H7 (cell line): ENCODE measurements around the gene DIP2B. TPM values are rescaled to one million over a fixed set of nuclear protein-coding genes. Genes with fewer than 3 reads are reported as not detected.

ENCODE experiments used
- DNase-seq: peaks from one replicate; pipeline ENCODE4 v3.0.0; 2012
- H3K27me3 ChIP-seq: 2 replicates; pipeline ENCODE4 v1.6.0; 2011; ENCODE audit warnings: mild to moderate bottlenecking, low read length; ENCODE audit not compliant: control insufficient read depth, insufficient read depth
- H3K36me3 ChIP-seq: replicated peaks from 2 replicates; pipeline ENCODE4 v1.5.1; 2011; ENCODE audit warnings: low read length; ENCODE audit not compliant: control insufficient read depth, insufficient read depth
- H3K4me3 ChIP-seq: 2 replicates; pipeline ENCODE4 v1.5.1; 2011; ENCODE audit warnings: low read depth, mild to moderate bottlenecking, control low read depth, low read length, moderate library complexity; ENCODE audit not compliant: insufficient read depth
- total RNA-seq: library from RNA; depleted of rRNA; stranded (reverse); fragments of >200 nt; shearing (Covaris generic); gene quantifications from 2 replicates; pipeline ENCODE4 v1.2.3, GENCODE V29; 2014

The DIP2B gene
- total RNA-seq, 1 experiment from 2014 or later: 13.7 TPM

- Histone ChIP-seq H3K27me3 (no peaks in the 10 kb centered on the region), H3K36me3 (no peaks in the 10 kb centered on the region), H3K4me3 (no peak overlapping the region)
- DNase-seq: peak; percentile 35
Observed at GRCh38 chr12:50597200-50598195, 92.7 kb downstream of the DIP2B start.

- no peak overlapping the region for H3K4me3 ChIP-seq
- H3K36me3 ChIP-seq: no peaks in the 10 kb centered on the region
- no peak for DNase-seq
- H3K27me3 ChIP-seq: no peaks in the 10 kb centered on the region
Observed at GRCh38 chr12:50598321-50598862, 93.6 kb downstream of the DIP2B start.

- H3K4me3 ChIP-seq: no peak overlapping the region
- no peak for DNase-seq
- no peaks in the 10 kb centered on the region for H3K36me3 ChIP-seq
- no peaks in the 10 kb centered on the region for H3K27me3 ChIP-seq
Observed at GRCh38 chr12:50599366-50600095, 94.7 kb downstream of the DIP2B start.

- H3K4me3 ChIP-seq: no peak overlapping the region
- no peaks in the 10 kb centered on the region for H3K27me3 ChIP-seq
- no peaks in the 10 kb centered on the region for H3K36me3 ChIP-seq
- DNase-seq: peak; percentile 46
Observed at GRCh38 chr12:50600364-50600763, 95.6 kb downstream of the DIP2B start.

GRCh38 chr12:50603817-50604639, 99.2 kb downstream of the DIP2B start:
- DNase-seq: no peak
- no peaks in the 10 kb centered on the region for H3K27me3 ChIP-seq
- H3K36me3 ChIP-seq: no peaks in the 10 kb centered on the region
- H3K4me3 ChIP-seq: no peak overlapping the region

GRCh38 chr12:50604640-50604920, 99.8 kb downstream of the DIP2B start:
- Histone ChIP-seq H3K27me3 (no peaks in the 10 kb centered on the region), H3K4me3 (no peak overlapping the region), H3K36me3 (no peaks in the 10 kb centered on the region)
- DNase-seq: no peak

GRCh38 chr12:50606675-50607375, 102.0 kb downstream of the DIP2B start:
- no peaks in the 10 kb centered on the region for H3K36me3 ChIP-seq
- H3K27me3 ChIP-seq: no peaks in the 10 kb centered on the region
- no peak overlapping the region for H3K4me3 ChIP-seq
- DNase-seq: no peak

- Histone ChIP-seq H3K36me3 (no peaks in the 10 kb centered on the region), H3K27me3 (no peaks in the 10 kb centered on the region), H3K4me3 (no peak overlapping the region)
Observed at GRCh38 chr12:50609292-50609874, 104.6 kb downstream of the DIP2B start.

GRCh38 chr12:50610171-50610570, 105.4 kb downstream of the DIP2B start:
- DNase-seq: no peak
- Histone ChIP-seq H3K4me3 (no peak overlapping the region), H3K27me3 (no peaks in the 10 kb centered on the region), H3K36me3 (no peaks in the 10 kb centered on the region; the same call in 1 of the 2 replicates)

More at GRCh38 chr12:50609292-50609874, 104.6 kb downstream of the DIP2B start:
- no peak for DNase-seq

- no peak overlapping the region for H3K4me3 ChIP-seq
- no peak for DNase-seq
- no peaks in the 10 kb centered on the region; the same call in 1 of the 2 replicates for H3K36me3 ChIP-seq
- no peaks in the 10 kb centered on the region for H3K27me3 ChIP-seq
Observed at GRCh38 chr12:50611021-50611744, 106.4 kb downstream of the DIP2B start.

GRCh38 chr12:50612882-50613281, 108.1 kb downstream of the DIP2B start:
- no peak for DNase-seq
- Histone ChIP-seq H3K36me3 (no peaks in the 10 kb centered on the region; the same call in 1 of the 2 replicates), H3K4me3 (no peak overlapping the region), H3K27me3 (no peaks in the 10 kb centered on the region)

- Histone ChIP-seq H3K36me3 (no peaks in the 10 kb centered on the region; the same call in 1 of the 2 replicates), H3K4me3 (no peak overlapping the region), H3K27me3 (no peaks in the 10 kb centered on the region)
- DNase-seq: no peak
Observed at GRCh38 chr12:50613463-50613862, 108.7 kb downstream of the DIP2B start.
